K562 (cell line): ENCODE results near the gene ANKRD11. TPM values are rescaled to one million over a fixed set of nuclear protein-coding genes. Genes with fewer than 3 reads are reported as not detected.
A peak's percentile ranks its signal among the peaks of the same experiment; 100 is the strongest.

Experiments used
- FOSL1 ChIP-seq: fragments of 200-800 bp; sonication (Bioruptor generic); conservative IDR thresholded peaks from 2 replicates; pipeline ENCODE4 v1.6.1; 2016; ENCODE audit warnings: missing genetic modification characterization, missing compliant biosample characterization
- FOXA3 ChIP-seq, 2 experiments: fragments of 450-650 bp in 1 of 2; sonication (generic) in 1 of 2; formaldehyde crosslinking; IDR thresholded peaks in 1 of 2; conservative IDR thresholded peaks in 1 of 2; 2 replicates each; pipeline versions ENCODE4 v1.4.0 to v1.8.0; 2020 to 2022; ENCODE audit warnings: mild to moderate bottlenecking in 2 of 2, missing genetic modification reagents in 1 of 2
- HIVEP1 ChIP-seq: fragments of 250-450 bp; sonication (Bioruptor Pico); IDR thresholded peaks from 2 replicates; pipeline ENCODE4 v1.4.0; 2020; ENCODE audit warnings: mild to moderate bottlenecking
- MAFK ChIP-seq: IDR thresholded peaks from 2 replicates; pipeline ENCODE4 v1.6.1; 2011; ENCODE audit warnings: low read length, improper control_type of control experiment
- MAZ ChIP-seq, 2 experiments: fragments of 450-650 bp in 1 of 2; sonication (generic) in 1 of 2; formaldehyde crosslinking; IDR thresholded peaks in 1 of 2; conservative IDR thresholded peaks in 1 of 2; 2 replicates each; pipeline versions ENCODE4 v1.4.0 to v1.5.0; 2020; ENCODE audit warnings: mild to moderate bottlenecking in 1 of 2, missing genetic modification reagents in 1 of 2
- MTA3 ChIP-seq: fragments of 450-650 bp; formaldehyde crosslinking; IDR thresholded peaks from 2 replicates; pipeline ENCODE4 v1.6.1; 2017; ENCODE audit warnings: mild to moderate bottlenecking, borderline replicate concordance
- POLR2AphosphoS2 ChIP-seq: IDR thresholded peaks from 2 replicates; pipeline ENCODE4 v1.6.1; 2012; ENCODE audit warnings: low read length, improper control_type of control experiment
- POLR3A ChIP-seq: IDR thresholded peaks from 2 replicates; pipeline ENCODE4 v1.6.1; 2011; ENCODE audit warnings: borderline replicate concordance, mild to moderate bottlenecking, moderate library complexity; ENCODE audit not compliant: insufficient read length, insufficient read depth; ENCODE audit errors: extremely low read depth
- RHOXF2B ChIP-seq: fragments of 250-450 bp; sonication (Bioruptor Pico); conservative IDR thresholded peaks from 2 replicates; pipeline ENCODE4 v1.5.1; 2021
- STAG1 ChIP-seq: sonication (generic); formaldehyde crosslinking; IDR thresholded peaks from 2 replicates; pipeline ENCODE4 v1.5.0; 2020; ENCODE audit warnings: missing genetic modification reagents, borderline replicate concordance
- U2AF2 ChIP-seq: fragments of 200-400 bp; formaldehyde crosslinking; optimal IDR thresholded peaks from 2 replicates; pipeline ENCODE3; 2017; ENCODE audit warnings: low read depth, mild to moderate bottlenecking, low read length
- polyA plus RNA-seq, 8 experiments: library from polyadenylated mRNA; depleted of rRNA in 4 of 8; stranded (reverse) in 5 of 8; unstranded in 3 of 8; fragments of >200 nt; fragmentation: Nextera tagmentation in 2 of 8; fragmentation: Illumina TruSeq in 1 of 8; extraction: Ambion mirVana in 2 of 8; extraction: Trizol in 1 of 8; gene quantifications; 2 replicates each; pipeline versions ENCODE4 v1.2.1 to v1.2.3, GENCODE V29; 2011 to 2014; ENCODE audit warnings: inconsistent platforms in 1 of 8, missing spikeins in 1 of 8
- total RNA-seq, 7 experiments: library from RNA; depleted of rRNA in 6 of 7; stranded (reverse); fragments of >200 nt in 6 of 7; fragmentation: Illumina TruSeq in 2 of 7; extraction: Trizol in 2 of 7; gene quantifications; 2 replicates each; pipeline versions ENCODE4 v1.2.1 to v1.2.3, GENCODE V29; 2011 to 2021; ENCODE audit warnings: low replicate concordance in 1 of 7
- TF ChIP-seq, protein P1 (sequence below): fragments of 250-450 bp; sonication (Bioruptor Pico); IDR thresholded peaks from 2 replicates; pipeline ENCODE4 v1.4.0; 2020; ENCODE audit warnings: mild to moderate bottlenecking, moderate library complexity
- TF ChIP-seq, protein P2 (sequence below), 2 experiments: fragments of 450-650 bp; IDR thresholded peaks; 2 replicates each; pipeline ENCODE4 v1.6.1; 2018; ENCODE audit warnings: mild to moderate bottlenecking in 2 of 2, low read depth in 1 of 2; ENCODE audit not compliant: partially characterized antibody in 2 of 2
- TF ChIP-seq, protein P3 (sequence below), 2 experiments: fragments of 450-650 bp in 1 of 2; IDR thresholded peaks; 2 replicates each; pipeline ENCODE4 v1.6.1; 2011 to 2017; ENCODE audit warnings: low read depth in 2 of 2, antibody characterized with exemption in 1 of 2, borderline replicate concordance in 1 of 2, low read length in 1 of 2, mild to moderate bottlenecking in 1 of 2, mixed read lengths in 1 of 2; ENCODE audit not compliant: control insufficient read depth in 1 of 2

The ANKRD11 gene
- total and polyA plus RNA-seq, 9 of the 15 experiments (the other 6 are each of a cell fraction or from before 2014, with no cell fraction given) = 4.7 to 126 (median 31.7) TPM

DNA sequence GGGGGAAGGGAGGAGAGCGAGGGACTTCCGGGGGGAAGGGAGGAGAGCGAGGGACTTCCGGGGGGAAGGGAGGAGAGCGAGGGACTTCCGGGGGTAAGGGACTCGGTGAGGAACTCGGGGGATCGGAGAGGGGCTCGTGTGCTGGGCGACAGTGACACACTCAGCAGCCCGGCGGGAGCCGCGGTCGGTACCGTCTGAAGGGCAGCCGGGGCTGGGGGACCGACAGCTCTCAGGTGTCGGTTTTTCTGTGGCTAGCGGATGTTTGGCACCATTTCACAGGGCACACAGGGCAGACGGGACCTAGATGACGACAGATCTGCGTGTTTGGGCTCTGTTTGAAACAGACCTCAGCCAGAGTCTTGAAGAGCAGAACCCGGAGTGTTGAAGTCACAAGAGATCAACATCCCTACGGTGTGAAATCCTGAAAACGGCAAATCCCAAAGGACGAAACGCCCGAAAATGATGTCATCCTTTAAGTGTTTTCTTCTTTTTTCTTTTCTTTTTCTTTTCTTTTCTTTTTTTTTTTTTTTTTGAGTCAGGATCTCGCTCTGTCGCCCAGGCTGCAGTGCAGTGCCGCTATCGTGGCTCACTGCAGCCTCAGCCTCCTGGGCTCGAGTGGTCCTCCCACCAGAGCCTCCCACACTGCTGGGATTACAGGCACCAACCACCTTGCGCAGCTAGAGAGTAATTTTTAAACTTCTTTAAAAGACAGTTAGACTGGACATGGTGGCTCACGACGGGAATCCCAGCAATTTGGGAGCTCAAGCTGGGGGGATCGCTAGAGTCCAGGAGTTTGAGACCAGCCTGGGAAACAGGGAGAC is 249.0 kb downstream of the ANKRD11 start (continued):
- no peak for TF ChIP-seq U2AF2
- no peak for TF ChIP-seq MAFK
- TF ChIP-seq, protein P1, sequence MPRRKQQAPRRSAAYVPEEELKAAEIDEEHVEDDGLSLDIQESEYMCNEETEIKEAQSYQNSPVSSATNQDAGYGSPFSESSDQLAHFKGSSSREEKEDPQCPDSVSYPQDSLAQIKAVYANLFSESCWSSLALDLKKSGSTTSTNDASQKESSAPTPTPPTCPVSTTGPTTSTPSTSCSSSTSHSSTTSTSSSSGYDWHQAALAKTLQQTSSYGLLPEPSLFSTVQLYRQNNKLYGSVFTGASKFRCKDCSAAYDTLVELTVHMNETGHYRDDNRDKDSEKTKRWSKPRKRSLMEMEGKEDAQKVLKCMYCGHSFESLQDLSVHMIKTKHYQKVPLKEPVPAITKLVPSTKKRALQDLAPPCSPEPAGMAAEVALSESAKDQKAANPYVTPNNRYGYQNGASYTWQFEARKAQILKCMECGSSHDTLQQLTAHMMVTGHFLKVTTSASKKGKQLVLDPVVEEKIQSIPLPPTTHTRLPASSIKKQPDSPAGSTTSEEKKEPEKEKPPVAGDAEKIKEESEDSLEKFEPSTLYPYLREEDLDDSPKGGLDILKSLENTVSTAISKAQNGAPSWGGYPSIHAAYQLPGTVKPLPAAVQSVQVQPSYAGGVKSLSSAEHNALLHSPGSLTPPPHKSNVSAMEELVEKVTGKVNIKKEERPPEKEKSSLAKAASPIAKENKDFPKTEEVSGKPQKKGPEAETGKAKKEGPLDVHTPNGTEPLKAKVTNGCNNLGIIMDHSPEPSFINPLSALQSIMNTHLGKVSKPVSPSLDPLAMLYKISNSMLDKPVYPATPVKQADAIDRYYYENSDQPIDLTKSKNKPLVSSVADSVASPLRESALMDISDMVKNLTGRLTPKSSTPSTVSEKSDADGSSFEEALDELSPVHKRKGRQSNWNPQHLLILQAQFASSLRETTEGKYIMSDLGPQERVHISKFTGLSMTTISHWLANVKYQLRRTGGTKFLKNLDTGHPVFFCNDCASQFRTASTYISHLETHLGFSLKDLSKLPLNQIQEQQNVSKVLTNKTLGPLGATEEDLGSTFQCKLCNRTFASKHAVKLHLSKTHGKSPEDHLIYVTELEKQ (CRISPR knock-in tag) = no peak
- TF ChIP-seq, protein P2, sequence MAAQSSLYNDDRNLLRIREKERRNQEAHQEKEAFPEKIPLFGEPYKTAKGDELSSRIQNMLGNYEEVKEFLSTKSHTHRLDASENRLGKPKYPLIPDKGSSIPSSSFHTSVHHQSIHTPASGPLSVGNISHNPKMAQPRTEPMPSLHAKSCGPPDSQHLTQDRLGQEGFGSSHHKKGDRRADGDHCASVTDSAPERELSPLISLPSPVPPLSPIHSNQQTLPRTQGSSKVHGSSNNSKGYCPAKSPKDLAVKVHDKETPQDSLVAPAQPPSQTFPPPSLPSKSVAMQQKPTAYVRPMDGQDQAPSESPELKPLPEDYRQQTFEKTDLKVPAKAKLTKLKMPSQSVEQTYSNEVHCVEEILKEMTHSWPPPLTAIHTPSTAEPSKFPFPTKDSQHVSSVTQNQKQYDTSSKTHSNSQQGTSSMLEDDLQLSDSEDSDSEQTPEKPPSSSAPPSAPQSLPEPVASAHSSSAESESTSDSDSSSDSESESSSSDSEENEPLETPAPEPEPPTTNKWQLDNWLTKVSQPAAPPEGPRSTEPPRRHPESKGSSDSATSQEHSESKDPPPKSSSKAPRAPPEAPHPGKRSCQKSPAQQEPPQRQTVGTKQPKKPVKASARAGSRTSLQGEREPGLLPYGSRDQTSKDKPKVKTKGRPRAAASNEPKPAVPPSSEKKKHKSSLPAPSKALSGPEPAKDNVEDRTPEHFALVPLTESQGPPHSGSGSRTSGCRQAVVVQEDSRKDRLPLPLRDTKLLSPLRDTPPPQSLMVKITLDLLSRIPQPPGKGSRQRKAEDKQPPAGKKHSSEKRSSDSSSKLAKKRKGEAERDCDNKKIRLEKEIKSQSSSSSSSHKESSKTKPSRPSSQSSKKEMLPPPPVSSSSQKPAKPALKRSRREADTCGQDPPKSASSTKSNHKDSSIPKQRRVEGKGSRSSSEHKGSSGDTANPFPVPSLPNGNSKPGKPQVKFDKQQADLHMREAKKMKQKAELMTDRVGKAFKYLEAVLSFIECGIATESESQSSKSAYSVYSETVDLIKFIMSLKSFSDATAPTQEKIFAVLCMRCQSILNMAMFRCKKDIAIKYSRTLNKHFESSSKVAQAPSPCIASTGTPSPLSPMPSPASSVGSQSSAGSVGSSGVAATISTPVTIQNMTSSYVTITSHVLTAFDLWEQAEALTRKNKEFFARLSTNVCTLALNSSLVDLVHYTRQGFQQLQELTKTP (IDR thresholded peaks at IDR 0.05; ENCODE audit: low read depth in 1 of 2, partially characterized antibody in 2 of 2) = peak; percentile 59 to 68
- TF ChIP-seq FOXA3 (CRISPR knock-in tag; conservative IDR thresholded peaks at IDR 0.05 in 1 of 2, IDR thresholded peaks at IDR 0.05 in 1 of 2) = no peak
- TF ChIP-seq FOSL1 = 0 out of 2 replicates have a peak, but pooled peaks have one; percentile 36
- TF ChIP-seq HIVEP1 (CRISPR knock-in tag) = 0 out of 2 replicates have a peak, but pooled peaks have one; percentile 46
- TF ChIP-seq MTA3 = peak; percentile 36
- no peak for TF ChIP-seq POLR3A
- TF ChIP-seq STAG1 (CRISPR knock-in tag) = peak; percentile 25; the same call in 1 of the 2 replicates
- TF ChIP-seq RHOXF2B (CRISPR knock-in tag) = no peak
- peak; percentile 96 to 99 for TF ChIP-seq MAZ (CRISPR knock-in tag; conservative IDR thresholded peaks at IDR 0.05 in 1 of 2, IDR thresholded peaks at IDR 0.05 in 1 of 2)
- TF ChIP-seq, protein P3, sequence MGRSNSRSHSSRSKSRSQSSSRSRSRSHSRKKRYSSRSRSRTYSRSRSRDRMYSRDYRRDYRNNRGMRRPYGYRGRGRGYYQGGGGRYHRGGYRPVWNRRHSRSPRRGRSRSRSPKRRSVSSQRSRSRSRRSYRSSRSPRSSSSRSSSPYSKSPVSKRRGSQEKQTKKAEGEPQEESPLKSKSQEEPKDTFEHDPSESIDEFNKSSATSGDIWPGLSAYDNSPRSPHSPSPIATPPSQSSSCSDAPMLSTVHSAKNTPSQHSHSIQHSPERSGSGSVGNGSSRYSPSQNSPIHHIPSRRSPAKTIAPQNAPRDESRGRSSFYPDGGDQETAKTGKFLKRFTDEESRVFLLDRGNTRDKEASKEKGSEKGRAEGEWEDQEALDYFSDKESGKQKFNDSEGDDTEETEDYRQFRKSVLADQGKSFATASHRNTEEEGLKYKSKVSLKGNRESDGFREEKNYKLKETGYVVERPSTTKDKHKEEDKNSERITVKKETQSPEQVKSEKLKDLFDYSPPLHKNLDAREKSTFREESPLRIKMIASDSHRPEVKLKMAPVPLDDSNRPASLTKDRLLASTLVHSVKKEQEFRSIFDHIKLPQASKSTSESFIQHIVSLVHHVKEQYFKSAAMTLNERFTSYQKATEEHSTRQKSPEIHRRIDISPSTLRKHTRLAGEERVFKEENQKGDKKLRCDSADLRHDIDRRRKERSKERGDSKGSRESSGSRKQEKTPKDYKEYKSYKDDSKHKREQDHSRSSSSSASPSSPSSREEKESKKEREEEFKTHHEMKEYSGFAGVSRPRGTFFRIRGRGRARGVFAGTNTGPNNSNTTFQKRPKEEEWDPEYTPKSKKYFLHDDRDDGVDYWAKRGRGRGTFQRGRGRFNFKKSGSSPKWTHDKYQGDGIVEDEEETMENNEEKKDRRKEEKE (IDR thresholded peaks at IDR 0.05; ENCODE audit: borderline replicate concordance in 1 of 2, control insufficient read depth in 1 of 2, low read depth in 2 of 2, low read length in 1 of 2) = peak in 1 of 2 experiments; percentile 95; a peak in 1 of 4 replicates
- peak; percentile 92; the same call in 1 of the 2 replicates for TF ChIP-seq POLR2AphosphoS2
